OCI-LY3 (cell line): ENCODE measurements around the gene TULP4.

ENCODE experiments used
- EZH2phosphoT487 ChIP-seq: fragments of 200-600 bp; shearing (Covaris generic); IDR thresholded peaks from 2 replicates; pipeline ENCODE4 v1.6.1; 2018; ENCODE audit warnings: antibody characterized with exemption, mixed run types, low read depth
- TF ChIP-seq, protein P1 (sequence below): fragments of 200-600, 300-600 bp; sonication (generic); IDR thresholded peaks from 2 replicates; pipeline ENCODE4 v1.5.1; 2014; ENCODE audit warnings: antibody characterized with exemption, low read length, low read depth

DNA sequence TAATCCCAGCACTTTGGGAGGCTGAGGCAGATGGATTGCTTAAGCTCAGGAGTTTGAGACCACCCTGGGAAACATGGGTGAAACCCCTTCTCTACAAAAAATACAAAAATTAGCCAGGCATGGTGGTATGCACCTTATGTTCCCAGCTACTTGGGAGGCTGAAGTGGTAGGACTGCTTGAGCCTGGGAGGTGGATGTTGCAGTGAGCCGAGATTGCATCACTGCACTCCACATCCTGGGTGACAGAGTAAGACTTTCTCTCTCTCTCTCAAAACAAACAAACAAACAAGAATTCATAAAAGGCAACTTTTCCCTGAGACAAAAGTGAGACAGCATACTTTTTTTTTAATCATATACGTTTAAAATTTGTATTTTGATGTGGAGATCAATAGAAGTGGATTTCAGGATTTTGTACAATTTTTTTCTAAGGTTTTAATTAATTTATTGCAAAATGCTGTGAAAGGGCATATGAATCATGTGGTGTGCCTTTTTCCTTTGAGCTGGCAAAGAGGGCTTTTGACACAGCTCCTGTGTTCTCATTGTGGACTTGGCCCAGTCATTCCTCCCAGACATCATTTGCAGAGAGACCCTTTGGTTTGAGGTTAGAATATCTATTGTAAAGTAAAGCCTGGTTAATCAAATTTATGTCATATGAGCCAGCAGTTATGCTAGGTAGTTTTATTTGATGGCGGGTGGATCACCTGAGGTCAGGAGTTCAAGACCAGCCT, 77.1 kb downstream of the TULP4 start:
- TF ChIP-seq, protein P1, sequence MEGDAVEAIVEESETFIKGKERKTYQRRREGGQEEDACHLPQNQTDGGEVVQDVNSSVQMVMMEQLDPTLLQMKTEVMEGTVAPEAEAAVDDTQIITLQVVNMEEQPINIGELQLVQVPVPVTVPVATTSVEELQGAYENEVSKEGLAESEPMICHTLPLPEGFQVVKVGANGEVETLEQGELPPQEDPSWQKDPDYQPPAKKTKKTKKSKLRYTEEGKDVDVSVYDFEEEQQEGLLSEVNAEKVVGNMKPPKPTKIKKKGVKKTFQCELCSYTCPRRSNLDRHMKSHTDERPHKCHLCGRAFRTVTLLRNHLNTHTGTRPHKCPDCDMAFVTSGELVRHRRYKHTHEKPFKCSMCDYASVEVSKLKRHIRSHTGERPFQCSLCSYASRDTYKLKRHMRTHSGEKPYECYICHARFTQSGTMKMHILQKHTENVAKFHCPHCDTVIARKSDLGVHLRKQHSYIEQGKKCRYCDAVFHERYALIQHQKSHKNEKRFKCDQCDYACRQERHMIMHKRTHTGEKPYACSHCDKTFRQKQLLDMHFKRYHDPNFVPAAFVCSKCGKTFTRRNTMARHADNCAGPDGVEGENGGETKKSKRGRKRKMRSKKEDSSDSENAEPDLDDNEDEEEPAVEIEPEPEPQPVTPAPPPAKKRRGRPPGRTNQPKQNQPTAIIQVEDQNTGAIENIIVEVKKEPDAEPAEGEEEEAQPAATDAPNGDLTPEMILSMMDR: no peak
- no peak for TF ChIP-seq EZH2phosphoT487
